CD4-positive, alpha-beta T cell (primary cell): ENCODE data around the gene SPRYD3. TPM values are rescaled to one million over a fixed set of nuclear protein-coding genes. Genes with fewer than 3 reads are reported as not detected.

Experiments
- ATAC-seq: fragments of 200-7000 bp; cut with Tn5 transposase; one replicate; pipeline ENCODE4 v1.10.0; 2022; ENCODE audit warnings: mild to moderate bottlenecking; ENCODE audit not compliant: poor library complexity
- CTCF ChIA-PET: fragments of 350-600 bp; sonication (Branson Sonifier 250); formaldehyde crosslinking; loops from one replicate; lab custom pipeline; 2021; ENCODE audit warnings: antibody characterized with exemption, inconsistent platforms; lab: Charles Lee
- POLR2A ChIA-PET: fragments of 350-600 bp; sonication (Branson Sonifier 250); formaldehyde crosslinking; loops from one replicate; lab custom pipeline; 2021; ENCODE audit warnings: antibody characterized with exemption, inconsistent platforms; lab: Charles Lee
- DNase-seq, 14 experiments: peaks; one replicate each; pipeline ENCODE4 v3.0.0-alpha.2; 2013 to 2020; ENCODE audit warnings: mixed read lengths in 2 of 14
- H3K27ac ChIP-seq, 2 donors: one replicate each; pipeline versions ENCODE4 v1.5.1 to v1.7.0; 2013; ENCODE audit warnings: low read length in 2 of 2, low read depth in 1 of 2, mild to moderate bottlenecking in 1 of 2
- H3K27me3 ChIP-seq, 2 experiments: 1 replicate in 1 of 2; 2 replicates in 1 of 2; pipeline versions ENCODE4 v1.6.1 to v1.7.0; 2013; ENCODE audit warnings: low read length in 2 of 2, control low read depth in 1 of 2, mild to moderate bottlenecking in 1 of 2, moderate library complexity in 1 of 2; ENCODE audit not compliant: insufficient read depth in 2 of 2, control insufficient read depth in 1 of 2
- H3K36me3 ChIP-seq: one replicate; pipeline ENCODE4 v1.6.1; 2013; ENCODE audit warnings: low read length, control low read depth; ENCODE audit not compliant: insufficient read depth
- H3K4me1 ChIP-seq: one replicate; pipeline ENCODE4 v1.6.1; 2013; ENCODE audit warnings: low read length, control low read depth; ENCODE audit not compliant: insufficient read depth
- H3K4me3 ChIP-seq: one replicate; pipeline ENCODE4 v1.5.1; 2013; ENCODE audit warnings: mild to moderate bottlenecking, low read length, moderate library complexity
- H3K9me3 ChIP-seq, 2 experiments: 1 replicate in 1 of 2; 2 replicates in 1 of 2; pipeline versions ENCODE4 v1.6.1 to v1.7.0; 2013; ENCODE audit warnings: low read length in 2 of 2, mild to moderate bottlenecking in 2 of 2, control low read depth in 1 of 2, moderate library complexity in 1 of 2; ENCODE audit not compliant: control insufficient read depth in 1 of 2, insufficient read depth in 1 of 2
- H3K27ac Mint-ChIP-seq: one replicate; pipeline ENCODE4 v1.8.0; 2020; ENCODE audit warnings: mixed read lengths
- H3K27me3 Mint-ChIP-seq: one replicate; pipeline ENCODE4 v1.8.0; 2021; ENCODE audit warnings: mixed read lengths
- H3K36me3 Mint-ChIP-seq: one replicate; pipeline ENCODE4 v1.8.0; 2021; ENCODE audit warnings: low read depth, mixed read lengths
- H3K4me1 Mint-ChIP-seq: one replicate; pipeline ENCODE4 v1.8.0; 2021; ENCODE audit warnings: low read depth, mixed read lengths
- H3K4me3 Mint-ChIP-seq: one replicate; pipeline ENCODE4 v1.8.0; 2020; ENCODE audit warnings: mild to moderate bottlenecking, mixed read lengths
- H3K9me3 Mint-ChIP-seq: one replicate; pipeline ENCODE4 v1.8.0; 2020; ENCODE audit warnings: mixed read lengths
- intact Hi-C, 2 experiments: fragments of 100-400 bp; cut with DNase I in 1 of 2; cut with micrococcal nuclease in 1 of 2; formaldehyde crosslinking; loops; one replicate each; pipeline versions ENCODE4 v1.15.1 to v1.9.0; 2023 to 2025; cut with DNase I, micrococcal nuclease
- total RNA-seq, 174 experiments: library from RNA in 2 of 174; stranded (reverse) in 2 of 174; gene quantifications; one replicate each; pipeline ENCODE4 v1.2.3 and lab custom pipeline; 2021 to 2026
- TF ChIP-seq, protein P1 (sequence below): fragments of 200-600 bp; IDR thresholded peaks from one replicate; pipeline ENCODE4 v1.8.0; 2022; ENCODE audit warnings: antibody characterized with exemption, mild to moderate bottlenecking

SPRYD3 gene
- total RNA-seq, 2 experiments from 2014 or later: 17.7 to 21.0 TPM

DNA sequence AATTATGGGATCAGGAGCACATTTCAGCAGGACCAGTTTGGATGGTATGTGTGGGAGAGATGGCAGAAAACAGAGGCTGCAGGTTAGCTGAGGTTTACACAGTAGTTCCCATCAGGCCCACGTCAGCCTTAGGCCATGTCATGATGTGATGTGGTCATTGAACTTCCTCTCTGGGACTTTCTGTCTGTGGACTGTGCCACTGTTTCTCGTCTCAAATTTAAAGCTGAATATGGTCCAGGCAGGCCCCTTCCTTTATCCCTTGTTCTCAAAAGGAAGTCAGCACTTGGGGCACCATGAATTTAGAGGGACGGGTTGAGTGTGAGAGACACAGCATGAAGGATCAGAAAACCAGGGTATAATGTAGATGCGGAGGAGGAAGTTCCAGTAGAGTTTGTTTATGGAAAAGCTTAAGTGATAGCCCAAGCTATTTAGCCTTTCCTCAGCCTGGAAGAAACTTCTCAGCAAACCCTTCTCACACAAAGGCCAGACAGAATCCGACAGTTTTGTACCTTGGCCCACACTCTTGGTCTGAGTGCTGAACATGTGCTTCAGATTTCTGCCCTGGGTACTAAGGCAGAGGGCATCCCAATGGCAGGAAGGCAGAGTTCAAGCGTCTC lies 14.7 kb upstream of the SPRYD3 start:
- intact Hi-C loops: no loop called here
- Mint-ChIP-seq H3K9me3 (no peaks in the 10 kb centered on the region), H3K27me3 (peaks cover 19% of the 10 kb centered on the region), H3K4me1 (peaks cover 18% of the 10 kb centered on the region), H3K27ac (no peak overlapping the region), H3K4me3 (no peak overlapping the region), H3K36me3 (no peaks in the 10 kb centered on the region)
- TF ChIP-seq, protein P1, sequence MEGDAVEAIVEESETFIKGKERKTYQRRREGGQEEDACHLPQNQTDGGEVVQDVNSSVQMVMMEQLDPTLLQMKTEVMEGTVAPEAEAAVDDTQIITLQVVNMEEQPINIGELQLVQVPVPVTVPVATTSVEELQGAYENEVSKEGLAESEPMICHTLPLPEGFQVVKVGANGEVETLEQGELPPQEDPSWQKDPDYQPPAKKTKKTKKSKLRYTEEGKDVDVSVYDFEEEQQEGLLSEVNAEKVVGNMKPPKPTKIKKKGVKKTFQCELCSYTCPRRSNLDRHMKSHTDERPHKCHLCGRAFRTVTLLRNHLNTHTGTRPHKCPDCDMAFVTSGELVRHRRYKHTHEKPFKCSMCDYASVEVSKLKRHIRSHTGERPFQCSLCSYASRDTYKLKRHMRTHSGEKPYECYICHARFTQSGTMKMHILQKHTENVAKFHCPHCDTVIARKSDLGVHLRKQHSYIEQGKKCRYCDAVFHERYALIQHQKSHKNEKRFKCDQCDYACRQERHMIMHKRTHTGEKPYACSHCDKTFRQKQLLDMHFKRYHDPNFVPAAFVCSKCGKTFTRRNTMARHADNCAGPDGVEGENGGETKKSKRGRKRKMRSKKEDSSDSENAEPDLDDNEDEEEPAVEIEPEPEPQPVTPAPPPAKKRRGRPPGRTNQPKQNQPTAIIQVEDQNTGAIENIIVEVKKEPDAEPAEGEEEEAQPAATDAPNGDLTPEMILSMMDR: no peak
- H3K4me1 ChIP-seq: peaks cover 24% of the 10 kb centered on the region
- CTCF ChIA-PET: interaction anchor here (0.7 kb wide), 1 partner anchor 28 kb away, joined by 3 read pairs; no protein-coding TSS in a partner anchor
- POLR2A ChIA-PET: interaction anchor here (3.0 kb wide), 1 partner anchor 15 kb away, joined by 11 read pairs; the partner anchor contains the start of gene SPRYD3
- ATAC-seq (no peak), DNase-seq (peak in 3 of 14 experiments; percentile 2 to 42 (median 40))
- H3K4me3 ChIP-seq: no peak overlapping the region
- no peaks in the 10 kb centered on the region for H3K9me3 ChIP-seq
- peaks cover 0 to 11% of the 10 kb centered on the region in 2 experiments for H3K27me3 ChIP-seq
- H3K36me3 ChIP-seq: no peaks in the 10 kb centered on the region
- no peak overlapping the region for H3K27ac ChIP-seq

DNA sequence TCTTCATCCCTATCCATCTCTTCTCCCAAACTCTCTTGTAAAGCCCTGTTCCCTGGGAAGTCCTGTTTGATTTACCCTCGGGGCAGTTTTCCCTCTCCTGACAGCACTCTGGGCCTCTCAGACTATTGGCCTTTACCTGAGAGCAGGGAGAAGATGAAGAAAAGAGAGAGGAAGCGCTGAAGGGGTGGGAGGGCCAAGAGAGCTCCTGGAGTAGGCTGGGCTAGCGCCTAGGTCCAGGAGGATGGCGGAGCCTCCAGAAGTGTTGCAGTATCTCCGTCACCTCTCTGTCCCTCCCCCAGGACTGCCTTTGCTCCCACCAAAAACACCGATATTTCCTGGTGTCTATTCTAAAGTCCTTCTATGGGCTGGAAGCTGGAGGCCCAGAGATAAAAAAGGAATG lies 12.6 kb upstream of the SPRYD3 start:
- intact Hi-C loops: no loop called here
- CTCF ChIA-PET: interaction anchor here (0.9 kb wide), 1 partner anchor 26 kb away, joined by 3 read pairs; no protein-coding TSS in a partner anchor
- H3K4me3 ChIP-seq: no peak overlapping the region
- ATAC-seq (no peak), DNase-seq (no peak)
- H3K27me3 ChIP-seq: peaks cover 0 to 7% of the 10 kb centered on the region in 2 experiments
- peaks cover under 1% of the 10 kb centered on the region for H3K4me1 Mint-ChIP-seq
- POLR2A ChIA-PET: no interaction called here
- no peaks in the 10 kb centered on the region for H3K36me3 Mint-ChIP-seq
- no peaks in the 10 kb centered on the region for H3K36me3 ChIP-seq
- no peak overlapping the region for H3K27ac ChIP-seq
- no peak overlapping the region for H3K27ac Mint-ChIP-seq
- peaks cover 23% of the 10 kb centered on the region for H3K27me3 Mint-ChIP-seq
- no peaks in the 10 kb centered on the region for H3K9me3 ChIP-seq
- no peak overlapping the region for H3K4me3 Mint-ChIP-seq
- TF ChIP-seq, protein P1: no peak
- H3K9me3 Mint-ChIP-seq: no peaks in the 10 kb centered on the region
- H3K4me1 ChIP-seq: peaks cover 3% of the 10 kb centered on the region

DNA sequence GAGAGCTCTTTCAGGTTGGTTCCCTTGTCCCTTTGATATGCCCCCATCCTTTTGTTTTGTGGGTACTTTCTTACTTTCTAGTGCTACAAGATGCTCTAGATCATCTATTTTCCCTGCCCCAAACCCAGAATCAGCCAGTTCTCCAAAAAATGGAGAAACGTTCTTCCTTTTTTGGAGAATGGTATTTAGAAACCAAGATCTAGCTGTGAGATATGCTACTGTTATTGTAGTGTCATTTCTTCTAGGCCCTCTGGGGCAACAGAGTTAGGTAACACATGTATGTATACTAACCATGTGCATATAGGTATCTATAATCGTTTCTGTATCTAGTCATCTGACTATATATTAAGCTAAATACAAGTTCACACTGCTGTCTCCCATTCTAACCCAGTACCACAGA lies 11.4 kb upstream of the SPRYD3 start:
- TF ChIP-seq, protein P1: no peak
- Mint-ChIP-seq H3K27me3 (peaks cover 25% of the 10 kb centered on the region), H3K4me1 (no peaks in the 10 kb centered on the region), H3K36me3 (no peaks in the 10 kb centered on the region), H3K9me3 (no peaks in the 10 kb centered on the region), H3K27ac (no peak overlapping the region), H3K4me3 (no peak overlapping the region)
- H3K27ac ChIP-seq: no peak overlapping the region
- CTCF ChIA-PET: no interaction called here
- no peaks in the 10 kb centered on the region for H3K4me1 ChIP-seq
- DNase-seq (no peak), ATAC-seq (no peak)
- H3K4me3 ChIP-seq: no peak overlapping the region
- H3K9me3 ChIP-seq: no peaks in the 10 kb centered on the region
- no peaks in the 10 kb centered on the region for H3K36me3 ChIP-seq
- H3K27me3 ChIP-seq: no peaks in the 10 kb centered on the region
- POLR2A ChIA-PET: interaction anchor here (2.2 kb wide), 1 partner anchor 11 kb away, joined by 7 read pairs; the partner anchor contains the start of gene SPRYD3
- intact Hi-C loops: no loop called here
